Measurements from ENCODE around the gene SAP30.

DNA sequence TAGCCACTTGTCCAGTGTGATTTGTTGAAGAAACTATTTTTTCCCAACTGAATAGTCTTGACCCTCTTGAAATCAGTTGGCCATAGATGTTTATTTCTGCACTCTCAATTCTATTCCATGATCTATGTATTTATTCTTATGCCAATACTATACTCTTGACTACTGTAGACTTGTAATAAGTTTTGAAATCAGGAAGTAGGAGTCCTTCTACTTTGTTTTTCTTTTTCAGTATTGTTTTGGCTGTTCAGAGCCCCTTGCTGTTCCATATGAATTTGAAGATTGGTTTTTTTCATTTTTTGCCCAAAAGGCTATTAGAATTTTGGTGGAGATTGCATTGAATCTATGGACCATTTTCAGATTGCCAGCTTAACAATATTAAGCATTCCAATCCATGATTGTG, 10.2 kb downstream of the SAP30 start:
- TF ChIP-seq, protein P1, sequence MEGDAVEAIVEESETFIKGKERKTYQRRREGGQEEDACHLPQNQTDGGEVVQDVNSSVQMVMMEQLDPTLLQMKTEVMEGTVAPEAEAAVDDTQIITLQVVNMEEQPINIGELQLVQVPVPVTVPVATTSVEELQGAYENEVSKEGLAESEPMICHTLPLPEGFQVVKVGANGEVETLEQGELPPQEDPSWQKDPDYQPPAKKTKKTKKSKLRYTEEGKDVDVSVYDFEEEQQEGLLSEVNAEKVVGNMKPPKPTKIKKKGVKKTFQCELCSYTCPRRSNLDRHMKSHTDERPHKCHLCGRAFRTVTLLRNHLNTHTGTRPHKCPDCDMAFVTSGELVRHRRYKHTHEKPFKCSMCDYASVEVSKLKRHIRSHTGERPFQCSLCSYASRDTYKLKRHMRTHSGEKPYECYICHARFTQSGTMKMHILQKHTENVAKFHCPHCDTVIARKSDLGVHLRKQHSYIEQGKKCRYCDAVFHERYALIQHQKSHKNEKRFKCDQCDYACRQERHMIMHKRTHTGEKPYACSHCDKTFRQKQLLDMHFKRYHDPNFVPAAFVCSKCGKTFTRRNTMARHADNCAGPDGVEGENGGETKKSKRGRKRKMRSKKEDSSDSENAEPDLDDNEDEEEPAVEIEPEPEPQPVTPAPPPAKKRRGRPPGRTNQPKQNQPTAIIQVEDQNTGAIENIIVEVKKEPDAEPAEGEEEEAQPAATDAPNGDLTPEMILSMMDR (IDR thresholded peaks at IDR 0.05) = no peak
- TF ChIP-seq POLR2AphosphoS5 (IDR thresholded peaks at IDR 0.05) = no peak

Measured in gastroesophageal sphincter (tissue), 3 donors.